Karpas-422 (cell line): Measurements from ENCODE around the gene KIF1B. TPM values are rescaled to one million over a fixed set of nuclear protein-coding genes. Genes with fewer than 3 reads are reported as not detected.

ENCODE experiments used
- DNase-seq: peaks from one replicate; pipeline ENCODE4 v3.0.0-alpha.2; 2015
- H2AFZ ChIP-seq: fragments of 200-600 bp; sonication (generic); 2 replicates; pipeline ENCODE4 v1.6.1; 2014; ENCODE audit warnings: antibody characterized with exemption, low read length, mixed read lengths
- H3K27ac ChIP-seq: fragments of 200-600 bp; sonication (generic); 2 replicates; pipeline ENCODE4 v1.5.1; 2014; ENCODE audit warnings: mild to moderate bottlenecking, low read length, moderate library complexity
- H3K27me3 ChIP-seq: fragments of 200-600 bp; sonication (generic); 2 replicates; pipeline ENCODE4 v1.6.1; 2014; ENCODE audit warnings: low read length, mixed read lengths
- H3K36me3 ChIP-seq: fragments of 200-600 bp; sonication (generic); 2 replicates; pipeline ENCODE4 v1.6.1; 2014; ENCODE audit warnings: low read length, mixed read lengths; ENCODE audit not compliant: insufficient read depth
- H3K4me1 ChIP-seq: fragments of 200-600 bp; sonication (generic); 2 replicates; pipeline ENCODE4 v1.6.1; 2014; ENCODE audit warnings: mild to moderate bottlenecking, low read length, mixed read lengths
- H3K4me2 ChIP-seq: fragments of 200-600 bp; sonication (generic); 2 replicates; pipeline ENCODE4 v1.6.1; 2014; ENCODE audit warnings: low read length, low read depth, mild to moderate bottlenecking; ENCODE audit not compliant: poor library complexity, severe bottlenecking
- H3K4me3 ChIP-seq: fragments of 200-600 bp; sonication (generic); 2 replicates; pipeline ENCODE4 v1.5.1; 2014; ENCODE audit warnings: mild to moderate bottlenecking, antibody characterized with exemption, low read length, mixed read lengths
- H3K79me2 ChIP-seq: fragments of 200-600 bp; sonication (generic); 2 replicates; pipeline ENCODE4 v1.6.1; 2014; ENCODE audit warnings: mild to moderate bottlenecking, low read length, mixed read lengths
- H3K9ac ChIP-seq: fragments of 200-600 bp; sonication (generic); 2 replicates; pipeline ENCODE4 v1.6.0; 2014; ENCODE audit warnings: low read length
- H3K9me2 ChIP-seq: fragments of 200-600 bp; sonication (generic), shearing (Covaris generic); replicated peaks from 2 replicates; pipeline ENCODE4 v1.6.0; 2014; ENCODE audit warnings: mild to moderate bottlenecking, low read length, moderate library complexity; ENCODE audit not compliant: insufficient read depth
- H3K9me3 ChIP-seq: fragments of 300-700, 200-600 bp; sonication (generic); 2 replicates; pipeline ENCODE4 v1.6.1; 2014; ENCODE audit warnings: low read length, mixed read lengths
- H4K20me1 ChIP-seq: fragments of 200-600 bp; sonication (generic); 2 replicates; pipeline ENCODE4 v1.6.1; 2014; ENCODE audit warnings: mild to moderate bottlenecking, antibody characterized with exemption, low read length, low read depth; ENCODE audit not compliant: insufficient read depth
- total RNA-seq: library from RNA; depleted of rRNA; stranded (reverse); fragments of >200 nt; shearing (Covaris generic); gene quantifications from 2 replicates; pipeline ENCODE4 v1.2.3, GENCODE V29; 2014; ENCODE audit warnings: low replicate concordance

KIF1B gene
- total RNA-seq, 1 experiment from 2014 or later: 3.7 TPM

DNA sequence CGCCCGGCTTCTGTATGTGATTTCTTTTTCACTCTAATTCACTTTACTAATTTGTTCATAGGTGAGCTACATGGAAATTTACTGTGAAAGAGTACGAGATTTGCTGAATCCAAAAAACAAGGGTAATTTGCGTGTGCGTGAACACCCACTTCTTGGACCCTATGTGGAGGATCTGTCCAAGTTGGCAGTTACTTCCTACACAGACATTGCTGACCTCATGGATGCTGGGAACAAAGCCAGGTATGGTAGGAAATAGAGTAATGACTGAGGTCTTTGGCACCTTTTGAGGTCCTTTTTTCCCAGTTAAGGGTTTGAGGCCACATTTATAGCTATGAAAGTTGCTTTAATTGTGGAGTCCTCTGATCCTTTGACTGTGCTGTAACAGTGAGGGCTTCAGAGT lies 56.9 kb downstream of the KIF1B start:
- Histone ChIP-seq H3K9me2 (no peaks in the 10 kb centered on the region), H3K4me3 (no peak overlapping the region), H3K9ac (no peak overlapping the region), H4K20me1 (no peaks in the 10 kb centered on the region), H3K4me1 (no peaks in the 10 kb centered on the region), H3K4me2 (no peak overlapping the region), H3K27me3 (no peaks in the 10 kb centered on the region), H3K79me2 (no peaks in the 10 kb centered on the region), H3K36me3 (no peaks in the 10 kb centered on the region), H3K9me3 (no peaks in the 10 kb centered on the region), H2AFZ (no peak overlapping the region), H3K27ac (no peak overlapping the region)
- no peak for DNase-seq

DNA sequence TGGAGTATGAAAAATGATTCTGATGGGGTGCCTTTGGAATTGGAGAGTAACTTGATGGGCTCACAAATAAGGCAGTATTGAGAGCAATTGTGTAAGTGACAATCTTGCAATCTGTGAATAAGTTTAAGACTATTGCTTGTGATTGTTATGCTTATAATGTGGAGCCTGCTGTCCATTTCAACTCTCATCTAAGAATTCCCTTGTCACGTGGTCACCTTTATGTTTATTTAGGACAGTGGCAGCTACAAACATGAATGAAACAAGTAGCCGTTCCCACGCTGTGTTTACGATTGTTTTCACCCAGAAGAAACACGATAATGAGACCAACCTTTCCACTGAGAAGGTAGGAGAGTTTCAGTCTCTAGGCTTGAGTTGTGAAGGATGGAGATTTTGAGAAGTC lies 57.6 kb downstream of the KIF1B start:
- no peaks in the 10 kb centered on the region for H3K9me2 ChIP-seq
- no peaks in the 10 kb centered on the region for H3K4me1 ChIP-seq
- no peaks in the 10 kb centered on the region for H4K20me1 ChIP-seq
- H2AFZ ChIP-seq: no peak overlapping the region
- H3K4me2 ChIP-seq: no peak overlapping the region
- DNase-seq: no peak
- no peaks in the 10 kb centered on the region for H3K27me3 ChIP-seq
- H3K27ac ChIP-seq: no peak overlapping the region
- no peak overlapping the region for H3K4me3 ChIP-seq
- H3K9me3 ChIP-seq: no peaks in the 10 kb centered on the region
- H3K79me2 ChIP-seq: no peaks in the 10 kb centered on the region
- no peaks in the 10 kb centered on the region for H3K36me3 ChIP-seq
- no peak overlapping the region for H3K9ac ChIP-seq

DNA sequence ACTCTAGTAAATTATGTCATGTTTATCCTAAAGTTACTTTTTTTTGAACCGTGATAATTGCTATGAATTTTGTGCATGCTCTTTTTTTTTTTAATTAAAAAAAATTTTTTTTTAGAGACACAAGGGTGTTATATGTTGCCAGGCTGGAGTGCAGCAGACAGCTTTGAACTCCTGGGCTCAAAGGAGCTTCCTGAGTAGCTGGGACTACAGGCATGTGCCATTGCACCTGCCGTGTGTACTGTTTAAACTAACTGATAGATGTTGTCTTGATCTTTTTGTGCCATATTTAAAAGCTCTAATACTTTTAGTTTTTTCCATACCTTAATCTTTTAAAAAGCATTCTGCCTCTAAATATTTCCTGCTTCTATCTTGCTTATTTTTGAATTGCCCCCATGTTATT lies 60.7 kb downstream of the KIF1B start:
- no peak for DNase-seq
- Histone ChIP-seq H3K9me2 (no peaks in the 10 kb centered on the region), H3K79me2 (no peaks in the 10 kb centered on the region), H4K20me1 (no peaks in the 10 kb centered on the region), H3K9me3 (no peaks in the 10 kb centered on the region), H3K36me3 (no peaks in the 10 kb centered on the region), H3K4me3 (no peak overlapping the region), H2AFZ (no peak overlapping the region), H3K27me3 (no peaks in the 10 kb centered on the region), H3K9ac (no peak overlapping the region), H3K27ac (no peak overlapping the region), H3K4me2 (no peak overlapping the region), H3K4me1 (no peaks in the 10 kb centered on the region)

DNA sequence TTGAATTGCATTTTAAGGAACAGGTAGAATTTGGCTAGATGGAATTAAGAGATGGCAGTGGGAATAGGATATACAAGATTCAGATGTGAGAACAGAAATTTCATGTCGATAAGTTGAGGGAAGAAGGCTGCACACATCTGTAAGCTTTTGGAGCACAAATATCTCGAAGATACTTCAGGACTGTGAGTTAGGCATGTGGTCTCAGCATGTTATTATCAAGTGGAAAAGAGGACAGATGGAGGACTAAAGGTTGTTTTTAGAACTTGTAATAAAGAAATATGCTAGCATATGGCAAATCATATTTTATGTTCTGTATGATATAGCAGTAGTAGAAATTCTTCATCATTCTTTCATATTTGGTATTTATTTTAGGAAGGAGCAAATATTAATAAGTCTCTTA lies 61.5 kb downstream of the KIF1B start:
- no peaks in the 10 kb centered on the region for H4K20me1 ChIP-seq
- H3K4me3 ChIP-seq: no peak overlapping the region
- H3K79me2 ChIP-seq: no peaks in the 10 kb centered on the region
- no peak overlapping the region for H3K27ac ChIP-seq
- no peaks in the 10 kb centered on the region for H3K9me2 ChIP-seq
- H3K9me3 ChIP-seq: no peaks in the 10 kb centered on the region
- no peak overlapping the region for H3K4me2 ChIP-seq
- H3K9ac ChIP-seq: no peak overlapping the region
- H3K27me3 ChIP-seq: no peaks in the 10 kb centered on the region
- H3K36me3 ChIP-seq: no peaks in the 10 kb centered on the region
- no peak for DNase-seq
- H3K4me1 ChIP-seq: no peaks in the 10 kb centered on the region
- H2AFZ ChIP-seq: no peak overlapping the region

DNA sequence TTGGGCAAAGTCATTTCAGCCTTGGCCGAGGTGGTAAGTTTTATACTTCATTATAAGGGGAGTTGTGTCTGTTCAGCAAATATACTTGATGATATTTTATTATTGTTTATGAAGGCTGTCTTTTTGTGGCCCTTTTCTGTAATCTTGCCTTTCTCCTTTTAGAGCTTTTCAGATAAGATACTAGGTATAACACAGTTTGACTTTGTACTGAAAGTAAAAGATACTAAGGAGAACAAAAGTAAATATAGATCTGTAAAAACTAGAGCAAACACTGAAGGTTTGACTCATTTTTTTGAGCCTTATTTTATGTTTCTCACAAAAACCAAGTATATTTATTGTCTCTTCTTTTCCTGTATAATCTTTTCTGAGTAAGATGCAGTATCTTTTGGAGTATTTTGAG lies 61.9 kb downstream of the KIF1B start:
- no peaks in the 10 kb centered on the region for H3K9me3 ChIP-seq
- no peaks in the 10 kb centered on the region for H3K27me3 ChIP-seq
- H3K4me3 ChIP-seq: no peak overlapping the region
- no peak overlapping the region for H3K27ac ChIP-seq
- no peak for DNase-seq
- H3K36me3 ChIP-seq: no peaks in the 10 kb centered on the region
- no peaks in the 10 kb centered on the region for H3K4me1 ChIP-seq
- H3K79me2 ChIP-seq: no peaks in the 10 kb centered on the region
- no peak overlapping the region for H3K4me2 ChIP-seq
- H3K9ac ChIP-seq: no peak overlapping the region
- no peaks in the 10 kb centered on the region for H4K20me1 ChIP-seq
- H2AFZ ChIP-seq: no peak overlapping the region
- no peaks in the 10 kb centered on the region for H3K9me2 ChIP-seq

DNA sequence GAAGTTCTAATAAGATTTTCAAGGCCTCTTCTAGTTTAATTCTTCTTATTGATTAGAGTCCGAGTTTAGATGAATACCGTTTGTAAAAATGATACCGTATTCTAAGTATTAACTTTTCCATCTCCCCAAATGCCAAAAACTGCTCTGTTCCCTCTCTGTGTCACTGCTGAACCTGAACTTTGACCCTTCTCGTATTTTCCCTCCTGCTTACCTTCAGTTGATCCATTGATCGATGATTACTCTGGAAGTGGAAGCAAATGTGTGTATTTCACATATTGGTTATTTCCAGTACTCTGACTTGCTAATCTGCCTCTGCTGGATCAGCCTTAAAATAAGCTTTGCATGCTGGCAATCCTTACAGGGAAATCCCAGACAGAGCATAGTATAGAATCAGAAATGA lies 68.5 kb downstream of the KIF1B start:
- no peaks in the 10 kb centered on the region for H3K4me1 ChIP-seq
- no peak overlapping the region for H3K27ac ChIP-seq
- DNase-seq: no peak
- H3K36me3 ChIP-seq: no peaks in the 10 kb centered on the region
- no peaks in the 10 kb centered on the region for H3K79me2 ChIP-seq
- no peaks in the 10 kb centered on the region for H3K9me3 ChIP-seq
- H2AFZ ChIP-seq: no peak overlapping the region
- H4K20me1 ChIP-seq: no peaks in the 10 kb centered on the region
- no peak overlapping the region for H3K4me3 ChIP-seq
- no peaks in the 10 kb centered on the region for H3K27me3 ChIP-seq
- no peak overlapping the region for H3K9ac ChIP-seq
- H3K9me2 ChIP-seq: no peaks in the 10 kb centered on the region
- no peak overlapping the region for H3K4me2 ChIP-seq

DNA sequence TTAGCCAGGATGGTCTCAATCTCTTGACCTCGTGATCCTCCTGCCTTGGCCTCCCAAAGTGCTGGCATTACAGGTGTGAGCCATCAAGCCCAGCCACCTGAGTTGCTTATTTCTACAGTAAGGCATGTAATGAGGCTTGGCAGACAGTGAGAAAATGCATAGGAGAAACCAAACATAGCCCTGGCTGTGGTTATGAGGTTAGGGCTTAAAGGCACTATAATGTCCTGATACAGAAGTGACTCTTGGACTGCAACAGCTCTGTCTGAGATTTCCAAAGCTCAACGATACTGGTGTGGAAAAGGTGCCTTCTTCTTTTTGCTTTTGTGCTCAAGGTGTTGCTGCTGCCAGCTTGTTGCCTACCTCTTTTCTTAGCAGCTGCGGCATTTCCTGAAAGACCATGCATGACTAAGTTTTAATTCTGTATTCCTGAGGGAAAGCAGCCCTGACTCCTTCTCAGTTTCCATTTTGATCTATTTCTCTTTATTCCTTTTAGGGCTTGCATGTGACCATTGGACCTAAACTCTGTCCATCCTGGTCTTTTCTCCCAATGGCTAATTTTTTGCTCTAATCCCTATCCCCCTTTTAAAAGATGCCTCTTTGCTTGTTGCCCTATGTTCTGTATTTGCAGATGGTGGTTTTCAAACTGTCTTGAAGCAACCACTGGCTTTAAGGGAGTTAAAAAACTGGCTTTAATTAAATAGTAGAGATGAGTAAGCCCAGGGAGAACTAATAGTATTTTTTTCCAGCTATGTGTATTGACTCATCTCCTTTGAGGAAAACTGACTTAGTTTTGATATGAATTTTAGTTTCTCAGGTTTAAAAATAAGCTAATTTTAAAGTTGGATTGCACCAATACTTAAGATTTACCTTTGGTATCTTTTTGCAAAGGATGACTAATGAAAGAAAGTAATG lies 70.3 kb downstream of the KIF1B start:
- H2AFZ ChIP-seq: no peak overlapping the region
- no peak overlapping the region for H3K4me3 ChIP-seq
- H3K27me3 ChIP-seq: no peaks in the 10 kb centered on the region
- H4K20me1 ChIP-seq: no peaks in the 10 kb centered on the region
- DNase-seq: no peak
- no peak overlapping the region for H3K27ac ChIP-seq
- H3K9me3 ChIP-seq: no peaks in the 10 kb centered on the region
- no peak overlapping the region for H3K9ac ChIP-seq
- no peaks in the 10 kb centered on the region for H3K4me1 ChIP-seq
- no peak overlapping the region for H3K4me2 ChIP-seq
- H3K36me3 ChIP-seq: no peaks in the 10 kb centered on the region
- no peaks in the 10 kb centered on the region for H3K9me2 ChIP-seq
- H3K79me2 ChIP-seq: no peaks in the 10 kb centered on the region

DNA sequence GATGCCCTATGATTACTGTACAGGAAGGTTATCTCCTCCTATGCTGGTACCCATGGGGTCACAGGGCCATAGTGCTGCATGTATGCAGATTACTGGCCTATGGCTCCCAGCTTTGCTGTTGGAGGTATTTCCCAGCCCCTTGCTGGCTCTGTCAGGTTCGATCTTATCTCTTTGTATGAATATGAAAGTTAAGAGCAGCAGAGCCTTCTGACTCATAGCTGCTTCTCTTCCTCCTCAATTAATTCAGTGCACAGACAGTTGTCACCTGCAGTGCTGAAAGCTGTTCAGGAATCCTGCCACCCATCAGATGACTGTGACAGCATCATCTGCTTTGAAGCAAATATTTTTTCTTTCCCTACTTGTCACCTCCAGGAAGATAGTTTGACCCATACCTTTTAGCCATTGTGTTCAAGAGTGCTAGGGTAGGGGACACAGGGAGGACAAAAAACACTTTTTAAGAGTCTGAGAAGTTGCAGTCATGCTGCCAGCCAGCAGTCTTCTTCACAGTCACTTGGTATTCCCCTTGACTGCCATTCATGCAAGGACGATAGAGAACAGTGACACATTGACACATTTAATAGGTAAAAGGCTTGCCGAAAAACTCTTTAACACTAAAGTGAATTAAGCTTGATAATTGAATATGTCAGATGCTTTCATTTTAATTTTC lies 73.1 kb downstream of the KIF1B start:
- Histone ChIP-seq H3K4me2 (no peak overlapping the region), H3K27ac (no peak overlapping the region), H3K9me3 (no peaks in the 10 kb centered on the region), H3K36me3 (no peaks in the 10 kb centered on the region), H3K4me3 (no peak overlapping the region), H3K9ac (no peak overlapping the region), H3K9me2 (no peaks in the 10 kb centered on the region), H4K20me1 (no peaks in the 10 kb centered on the region), H3K4me1 (peaks cover 10% of the 10 kb centered on the region), H3K79me2 (no peaks in the 10 kb centered on the region), H2AFZ (no peak overlapping the region), H3K27me3 (no peaks in the 10 kb centered on the region)
- no peak for DNase-seq
